GM12878 (cell line): Measurements from ENCODE around the gene PNMA5. TPM values are rescaled to one million over a fixed set of nuclear protein-coding genes. Genes with fewer than 3 reads are reported as not detected.

Experiments
- CREB1 ChIP-seq: IDR thresholded peaks from 2 replicates; pipeline ENCODE4 v1.6.1; 2012; ENCODE audit warnings: low read depth, mild to moderate bottlenecking, inconsistent platforms
- EP300 ChIP-seq, 2 experiments: fragments of 150-350 bp in 1 of 2; IDR thresholded peaks; 2 replicates each; pipeline ENCODE4 v1.6.1; 2011 to 2012; ENCODE audit warnings: low read depth in 2 of 2, low read length in 2 of 2, borderline replicate concordance in 1 of 2, improper control_type of control experiment in 1 of 2, inconsistent platforms in 1 of 2; ENCODE audit not compliant: control insufficient read depth in 1 of 2
- KDM1A ChIP-seq: fragments of 200-600 bp; sonication (generic); IDR thresholded peaks from 2 replicates; pipeline ENCODE4 v1.6.1; 2016; ENCODE audit warnings: borderline replicate concordance
- RAD21 ChIP-seq: IDR thresholded peaks from 2 replicates; pipeline ENCODE4 v1.6.1; 2011; ENCODE audit warnings: mild to moderate bottlenecking, low read depth, low read length, moderate library complexity; ENCODE audit not compliant: insufficient read depth
- SUPT20H ChIP-seq: IDR thresholded peaks from 2 replicates; pipeline ENCODE4 v1.6.1; 2011; ENCODE audit warnings: low read depth, mild to moderate bottlenecking, low read length, moderate library complexity, borderline replicate concordance; ENCODE audit not compliant: control insufficient read depth
- ZNF384 ChIP-seq: IDR thresholded peaks from 2 replicates; pipeline ENCODE4 v1.6.1; 2012; ENCODE audit warnings: low read depth, mild to moderate bottlenecking, low read length, improper control_type of control experiment, borderline replicate concordance
- polyA plus RNA-seq, 11 experiments: library from polyadenylated mRNA; depleted of rRNA in 4 of 11; unstranded in 6 of 11; stranded (reverse) in 5 of 11; fragments of >200 nt; fragmentation: Nextera tagmentation in 4 of 11; fragmentation: Illumina TruSeq in 1 of 11; extraction: Ambion mirVana in 4 of 11; extraction: Trizol in 1 of 11; gene quantifications; 1 replicate in 1 of 11; 2 replicates in 10 of 11; pipeline versions ENCODE4 v1.2.1 to v1.2.3, GENCODE V29; 2011 to 2016; ENCODE audit warnings: inconsistent platforms in 2 of 11, missing spikeins in 2 of 11, low read depth in 1 of 11
- total RNA-seq, 4 experiments: library from RNA; depleted of rRNA in 3 of 4; stranded (reverse); fragments of >200 nt in 3 of 4; fragmentation: Illumina TruSeq in 1 of 4; extraction: Trizol in 1 of 4; gene quantifications; 2 replicates each; pipeline versions ENCODE4 v1.2.1 to v1.2.3, GENCODE V29; 2013 to 2021
- TF ChIP-seq, protein P1 (sequence below): IDR thresholded peaks from 2 replicates; pipeline ENCODE4 v1.6.1; 2012; ENCODE audit warnings: low read depth, low read length, improper control_type of control experiment
- TF ChIP-seq, protein P2 (sequence below), 3 experiments: IDR thresholded peaks in 2 of 3; conservative IDR thresholded peaks in 1 of 3; 2 replicates each; pipeline ENCODE4 v1.5.1; 2011; ENCODE audit warnings: low read depth in 3 of 3, low read length in 3 of 3, mild to moderate bottlenecking in 3 of 3, control low read depth in 2 of 3, moderate library complexity in 2 of 3, inconsistent platforms in 1 of 3, mixed read lengths in 1 of 3; ENCODE audit not compliant: control insufficient read depth in 2 of 3, insufficient read depth in 1 of 3; ENCODE audit errors: extremely low read depth in 1 of 3
- TF ChIP-seq, protein P3 (sequence below): IDR thresholded peaks from 2 replicates; pipeline ENCODE4 v1.6.1; 2012; ENCODE audit warnings: improper control_type of control experiment, low read depth, low read length; ENCODE audit not compliant: insufficient replicate concordance
- TF ChIP-seq, protein P4 (sequence below): fragments of 450-650 bp; IDR thresholded peaks from 2 replicates; pipeline ENCODE4 v1.6.1; 2016; ENCODE audit warnings: mild to moderate bottlenecking
- TF ChIP-seq, protein P5 (sequence below): fragments of 450-650 bp; IDR thresholded peaks from 2 replicates; pipeline ENCODE4 v1.6.1; 2017; ENCODE audit warnings: mild to moderate bottlenecking, moderate library complexity

PNMA5 gene
- total and polyA plus RNA-seq, 10 of the 15 experiments (the other 5 are each of a cell fraction or from before 2014, with no cell fraction given): 0.03 TPM; not detected in 9

DNA sequence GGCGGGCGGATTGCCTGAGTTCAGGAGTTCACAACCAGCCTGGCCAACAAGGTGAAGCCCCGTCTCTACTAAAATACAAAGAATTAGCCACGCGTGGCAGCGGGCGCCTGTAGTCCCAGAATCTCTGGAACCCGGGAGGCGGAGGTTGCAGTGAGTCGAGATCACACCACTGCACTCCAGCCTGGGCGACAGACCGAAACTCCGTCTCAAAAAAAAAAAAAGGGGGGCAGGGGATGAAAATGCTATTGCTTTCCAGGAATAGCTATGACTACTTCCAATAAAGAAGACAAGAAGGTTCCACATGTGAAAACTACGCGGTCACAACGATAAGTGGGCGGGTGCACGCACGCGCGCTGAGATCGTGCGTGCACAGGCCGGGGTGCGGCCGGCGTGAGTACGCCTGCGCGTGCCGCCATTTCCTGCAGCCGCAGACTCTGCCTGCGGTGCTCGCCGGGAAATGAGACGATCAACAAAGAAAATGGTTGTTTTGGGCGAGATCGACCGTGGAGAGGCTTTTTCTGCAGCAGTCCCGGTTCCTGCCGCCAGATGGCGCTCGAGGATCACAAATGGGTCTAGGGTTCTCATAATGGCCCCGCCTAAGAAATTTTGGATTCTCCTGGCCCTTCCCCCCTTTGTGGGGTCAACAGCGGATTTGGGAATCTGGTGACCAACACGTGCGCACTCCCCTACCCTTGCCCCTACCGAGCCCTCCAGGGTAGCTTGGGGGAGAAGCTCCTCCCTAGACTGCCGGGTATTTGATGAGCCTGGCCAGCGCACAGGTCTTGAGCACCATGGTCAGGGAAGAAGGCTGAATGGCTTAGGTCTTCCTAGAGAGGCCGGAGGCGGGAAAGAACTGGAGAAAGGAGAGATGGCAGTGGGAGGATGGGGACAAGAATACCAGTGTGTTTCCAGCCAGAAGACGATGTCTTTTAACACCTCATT, 35.1 kb downstream of the PNMA5 start (continued):
- TF ChIP-seq KDM1A (no peak), CREB1 (peak; percentile 47; the same call in 1 of the 2 replicates), RAD21 (peak; percentile 90), SUPT20H (no peak), ZNF384 (no peak), EP300 (IDR thresholded peaks at IDR 0.05; ENCODE audit: borderline replicate concordance in 1 of 2, control insufficient read depth in 1 of 2, low read depth in 2 of 2, low read length in 2 of 2) (no peak)
- TF ChIP-seq, protein P1, sequence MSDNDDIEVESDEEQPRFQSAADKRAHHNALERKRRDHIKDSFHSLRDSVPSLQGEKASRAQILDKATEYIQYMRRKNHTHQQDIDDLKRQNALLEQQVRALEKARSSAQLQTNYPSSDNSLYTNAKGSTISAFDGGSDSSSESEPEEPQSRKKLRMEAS: no peak
- TF ChIP-seq, protein P2, sequence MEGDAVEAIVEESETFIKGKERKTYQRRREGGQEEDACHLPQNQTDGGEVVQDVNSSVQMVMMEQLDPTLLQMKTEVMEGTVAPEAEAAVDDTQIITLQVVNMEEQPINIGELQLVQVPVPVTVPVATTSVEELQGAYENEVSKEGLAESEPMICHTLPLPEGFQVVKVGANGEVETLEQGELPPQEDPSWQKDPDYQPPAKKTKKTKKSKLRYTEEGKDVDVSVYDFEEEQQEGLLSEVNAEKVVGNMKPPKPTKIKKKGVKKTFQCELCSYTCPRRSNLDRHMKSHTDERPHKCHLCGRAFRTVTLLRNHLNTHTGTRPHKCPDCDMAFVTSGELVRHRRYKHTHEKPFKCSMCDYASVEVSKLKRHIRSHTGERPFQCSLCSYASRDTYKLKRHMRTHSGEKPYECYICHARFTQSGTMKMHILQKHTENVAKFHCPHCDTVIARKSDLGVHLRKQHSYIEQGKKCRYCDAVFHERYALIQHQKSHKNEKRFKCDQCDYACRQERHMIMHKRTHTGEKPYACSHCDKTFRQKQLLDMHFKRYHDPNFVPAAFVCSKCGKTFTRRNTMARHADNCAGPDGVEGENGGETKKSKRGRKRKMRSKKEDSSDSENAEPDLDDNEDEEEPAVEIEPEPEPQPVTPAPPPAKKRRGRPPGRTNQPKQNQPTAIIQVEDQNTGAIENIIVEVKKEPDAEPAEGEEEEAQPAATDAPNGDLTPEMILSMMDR (IDR thresholded peaks at IDR 0.05 in 2 of 3, conservative IDR thresholded peaks at IDR 0.05 in 1 of 3; ENCODE audit: control insufficient read depth in 2 of 3, extremely low read depth in 1 of 3, insufficient read depth in 1 of 3, low read depth in 3 of 3, low read length in 3 of 3): peak; percentile 87 to 97 (median 89)
- TF ChIP-seq, protein P3, sequence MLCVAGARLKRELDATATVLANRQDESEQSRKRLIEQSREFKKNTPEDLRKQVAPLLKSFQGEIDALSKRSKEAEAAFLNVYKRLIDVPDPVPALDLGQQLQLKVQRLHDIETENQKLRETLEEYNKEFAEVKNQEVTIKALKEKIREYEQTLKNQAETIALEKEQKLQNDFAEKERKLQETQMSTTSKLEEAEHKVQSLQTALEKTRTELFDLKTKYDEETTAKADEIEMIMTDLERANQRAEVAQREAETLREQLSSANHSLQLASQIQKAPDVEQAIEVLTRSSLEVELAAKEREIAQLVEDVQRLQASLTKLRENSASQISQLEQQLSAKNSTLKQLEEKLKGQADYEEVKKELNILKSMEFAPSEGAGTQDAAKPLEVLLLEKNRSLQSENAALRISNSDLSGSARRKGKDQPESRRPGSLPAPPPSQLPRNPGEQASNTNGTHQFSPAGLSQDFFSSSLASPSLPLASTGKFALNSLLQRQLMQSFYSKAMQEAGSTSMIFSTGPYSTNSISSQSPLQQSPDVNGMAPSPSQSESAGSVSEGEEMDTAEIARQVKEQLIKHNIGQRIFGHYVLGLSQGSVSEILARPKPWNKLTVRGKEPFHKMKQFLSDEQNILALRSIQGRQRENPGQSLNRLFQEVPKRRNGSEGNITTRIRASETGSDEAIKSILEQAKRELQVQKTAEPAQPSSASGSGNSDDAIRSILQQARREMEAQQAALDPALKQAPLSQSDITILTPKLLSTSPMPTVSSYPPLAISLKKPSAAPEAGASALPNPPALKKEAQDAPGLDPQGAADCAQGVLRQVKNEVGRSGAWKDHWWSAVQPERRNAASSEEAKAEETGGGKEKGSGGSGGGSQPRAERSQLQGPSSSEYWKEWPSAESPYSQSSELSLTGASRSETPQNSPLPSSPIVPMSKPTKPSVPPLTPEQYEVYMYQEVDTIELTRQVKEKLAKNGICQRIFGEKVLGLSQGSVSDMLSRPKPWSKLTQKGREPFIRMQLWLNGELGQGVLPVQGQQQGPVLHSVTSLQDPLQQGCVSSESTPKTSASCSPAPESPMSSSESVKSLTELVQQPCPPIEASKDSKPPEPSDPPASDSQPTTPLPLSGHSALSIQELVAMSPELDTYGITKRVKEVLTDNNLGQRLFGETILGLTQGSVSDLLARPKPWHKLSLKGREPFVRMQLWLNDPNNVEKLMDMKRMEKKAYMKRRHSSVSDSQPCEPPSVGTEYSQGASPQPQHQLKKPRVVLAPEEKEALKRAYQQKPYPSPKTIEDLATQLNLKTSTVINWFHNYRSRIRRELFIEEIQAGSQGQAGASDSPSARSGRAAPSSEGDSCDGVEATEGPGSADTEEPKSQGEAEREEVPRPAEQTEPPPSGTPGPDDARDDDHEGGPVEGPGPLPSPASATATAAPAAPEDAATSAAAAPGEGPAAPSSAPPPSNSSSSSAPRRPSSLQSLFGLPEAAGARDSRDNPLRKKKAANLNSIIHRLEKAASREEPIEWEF: no peak
- TF ChIP-seq, protein P4, sequence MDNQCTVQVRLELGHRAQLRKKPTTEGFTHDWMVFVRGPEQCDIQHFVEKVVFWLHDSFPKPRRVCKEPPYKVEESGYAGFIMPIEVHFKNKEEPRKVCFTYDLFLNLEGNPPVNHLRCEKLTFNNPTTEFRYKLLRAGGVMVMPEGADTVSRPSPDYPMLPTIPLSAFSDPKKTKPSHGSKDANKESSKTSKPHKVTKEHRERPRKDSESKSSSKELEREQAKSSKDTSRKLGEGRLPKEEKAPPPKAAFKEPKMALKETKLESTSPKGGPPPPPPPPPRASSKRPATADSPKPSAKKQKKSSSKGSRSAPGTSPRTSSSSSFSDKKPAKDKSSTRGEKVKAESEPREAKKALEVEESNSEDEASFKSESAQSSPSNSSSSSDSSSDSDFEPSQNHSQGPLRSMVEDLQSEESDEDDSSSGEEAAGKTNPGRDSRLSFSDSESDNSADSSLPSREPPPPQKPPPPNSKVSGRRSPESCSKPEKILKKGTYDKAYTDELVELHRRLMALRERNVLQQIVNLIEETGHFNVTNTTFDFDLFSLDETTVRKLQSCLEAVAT: peak; percentile 65; the same call in 1 of the 2 replicates
- TF ChIP-seq, protein P5, sequence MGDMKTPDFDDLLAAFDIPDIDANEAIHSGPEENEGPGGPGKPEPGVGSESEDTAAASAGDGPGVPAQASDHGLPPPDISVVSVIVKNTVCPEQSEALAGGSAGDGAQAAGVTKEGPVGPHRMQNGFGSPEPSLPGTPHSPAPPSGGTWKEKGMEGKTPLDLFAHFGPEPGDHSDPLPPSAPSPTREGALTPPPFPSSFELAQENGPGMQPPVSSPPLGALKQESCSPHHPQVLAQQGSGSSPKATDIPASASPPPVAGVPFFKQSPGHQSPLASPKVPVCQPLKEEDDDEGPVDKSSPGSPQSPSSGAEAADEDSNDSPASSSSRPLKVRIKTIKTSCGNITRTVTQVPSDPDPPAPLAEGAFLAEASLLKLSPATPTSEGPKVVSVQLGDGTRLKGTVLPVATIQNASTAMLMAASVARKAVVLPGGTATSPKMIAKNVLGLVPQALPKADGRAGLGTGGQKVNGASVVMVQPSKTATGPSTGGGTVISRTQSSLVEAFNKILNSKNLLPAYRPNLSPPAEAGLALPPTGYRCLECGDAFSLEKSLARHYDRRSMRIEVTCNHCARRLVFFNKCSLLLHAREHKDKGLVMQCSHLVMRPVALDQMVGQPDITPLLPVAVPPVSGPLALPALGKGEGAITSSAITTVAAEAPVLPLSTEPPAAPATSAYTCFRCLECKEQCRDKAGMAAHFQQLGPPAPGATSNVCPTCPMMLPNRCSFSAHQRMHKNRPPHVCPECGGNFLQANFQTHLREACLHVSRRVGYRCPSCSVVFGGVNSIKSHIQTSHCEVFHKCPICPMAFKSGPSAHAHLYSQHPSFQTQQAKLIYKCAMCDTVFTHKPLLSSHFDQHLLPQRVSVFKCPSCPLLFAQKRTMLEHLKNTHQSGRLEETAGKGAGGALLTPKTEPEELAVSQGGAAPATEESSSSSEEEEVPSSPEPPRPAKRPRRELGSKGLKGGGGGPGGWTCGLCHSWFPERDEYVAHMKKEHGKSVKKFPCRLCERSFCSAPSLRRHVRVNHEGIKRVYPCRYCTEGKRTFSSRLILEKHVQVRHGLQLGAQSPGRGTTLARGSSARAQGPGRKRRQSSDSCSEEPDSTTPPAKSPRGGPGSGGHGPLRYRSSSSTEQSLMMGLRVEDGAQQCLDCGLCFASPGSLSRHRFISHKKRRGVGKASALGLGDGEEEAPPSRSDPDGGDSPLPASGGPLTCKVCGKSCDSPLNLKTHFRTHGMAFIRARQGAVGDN: no peak
